Measurements from ENCODE around the gene OTOGL. TPM values are rescaled to one million over a fixed set of nuclear protein-coding genes. Genes with fewer than 3 reads are reported as not detected.
"Not testable (repeated sequence)": the region's sequence is repeated elsewhere in the genome, so short reads cannot be mapped to it uniquely, and the experiment has no call there.

OTOGL gene
- total RNA-seq, 4 donors from 2014 or later: 0.03 to 0.10 (median 0.04) TPM; not detected in 1

DNA sequence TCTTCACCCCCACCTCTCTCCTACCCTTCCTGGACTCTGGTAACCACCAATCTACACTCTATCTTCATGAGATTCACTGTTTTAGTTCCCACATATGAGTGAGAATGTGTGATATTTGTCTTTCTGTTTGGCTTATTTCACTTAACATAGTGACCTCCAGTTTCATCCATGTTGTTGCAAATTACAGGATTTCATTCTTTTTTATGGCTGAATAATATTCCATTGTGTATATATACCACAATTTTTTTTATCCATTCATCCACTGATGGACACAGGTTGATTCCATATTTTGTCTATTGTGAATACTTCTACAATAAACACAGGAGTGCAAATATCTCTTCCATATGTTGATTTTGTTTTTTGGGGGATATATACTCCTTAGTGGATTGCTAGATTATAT lies 140.5 kb downstream of the OTOGL start:
- DNase-seq (no peak), ATAC-seq (no peak)
- H3K36me3 ChIP-seq: no peaks in the 10 kb centered on the region
- no peak overlapping the region for H3K27ac ChIP-seq
- no peaks in the 10 kb centered on the region for H3K9me3 ChIP-seq
- no peaks in the 10 kb centered on the region for H3K27me3 ChIP-seq
- TF ChIP-seq, protein P1, sequence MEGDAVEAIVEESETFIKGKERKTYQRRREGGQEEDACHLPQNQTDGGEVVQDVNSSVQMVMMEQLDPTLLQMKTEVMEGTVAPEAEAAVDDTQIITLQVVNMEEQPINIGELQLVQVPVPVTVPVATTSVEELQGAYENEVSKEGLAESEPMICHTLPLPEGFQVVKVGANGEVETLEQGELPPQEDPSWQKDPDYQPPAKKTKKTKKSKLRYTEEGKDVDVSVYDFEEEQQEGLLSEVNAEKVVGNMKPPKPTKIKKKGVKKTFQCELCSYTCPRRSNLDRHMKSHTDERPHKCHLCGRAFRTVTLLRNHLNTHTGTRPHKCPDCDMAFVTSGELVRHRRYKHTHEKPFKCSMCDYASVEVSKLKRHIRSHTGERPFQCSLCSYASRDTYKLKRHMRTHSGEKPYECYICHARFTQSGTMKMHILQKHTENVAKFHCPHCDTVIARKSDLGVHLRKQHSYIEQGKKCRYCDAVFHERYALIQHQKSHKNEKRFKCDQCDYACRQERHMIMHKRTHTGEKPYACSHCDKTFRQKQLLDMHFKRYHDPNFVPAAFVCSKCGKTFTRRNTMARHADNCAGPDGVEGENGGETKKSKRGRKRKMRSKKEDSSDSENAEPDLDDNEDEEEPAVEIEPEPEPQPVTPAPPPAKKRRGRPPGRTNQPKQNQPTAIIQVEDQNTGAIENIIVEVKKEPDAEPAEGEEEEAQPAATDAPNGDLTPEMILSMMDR (IDR thresholded peaks at IDR 0.05 in 4 of 5, conservative IDR thresholded peaks at IDR 0.05 in 1 of 5): no peak
- TF ChIP-seq POLR2A (IDR thresholded peaks at IDR 0.05): no peak
- in situ Hi-C loops (cut with MboI; ENCODE audit: low sequenced_read_pairs in 4 of 4): no loop called here
- intact Hi-C loops (cut with DNase I; ENCODE audit: low total_unique reads): no loop called here
- no peak overlapping the region for H3K4me3 ChIP-seq
- no peaks in the 10 kb centered on the region for H3K4me1 ChIP-seq

DNA sequence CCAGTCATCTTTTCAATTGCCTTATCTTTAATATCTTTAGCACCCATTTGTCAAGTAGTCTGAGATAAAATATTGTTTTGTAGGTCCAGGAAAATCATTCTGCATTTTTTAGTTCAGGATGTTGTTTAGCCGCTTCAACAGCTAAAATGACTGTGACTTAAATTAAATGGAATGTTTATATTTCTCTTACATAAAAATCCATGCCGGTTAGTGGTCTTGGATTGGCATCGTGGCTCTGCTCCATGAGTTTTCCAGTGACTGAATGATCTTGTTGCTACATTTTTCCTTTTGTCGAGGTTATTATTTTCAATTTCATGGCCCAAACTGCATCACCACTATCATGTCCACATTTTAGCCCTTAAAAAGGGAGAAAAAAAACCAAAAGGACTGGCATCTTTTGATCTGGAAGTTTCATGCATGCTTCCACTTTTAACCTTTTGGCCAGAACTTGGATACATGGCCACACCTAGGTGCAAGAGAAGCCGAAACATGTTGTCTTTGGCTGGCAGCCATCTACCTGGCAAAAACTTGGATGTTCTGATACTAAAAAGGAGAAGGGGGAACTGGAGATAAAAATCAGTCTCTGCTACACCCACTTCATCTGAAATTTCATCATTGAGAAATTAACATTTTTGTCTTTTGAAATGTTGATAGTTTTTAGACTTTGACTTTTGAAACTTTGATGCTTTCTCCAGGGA lies 142.4 kb downstream of the OTOGL start:
- ATAC-seq (no peak), DNase-seq (no peak)
- H3K4me3 ChIP-seq: no peak overlapping the region
- in situ Hi-C loops (cut with MboI; ENCODE audit: low sequenced_read_pairs in 4 of 4) (no loop called here), intact Hi-C loops (cut with DNase I; ENCODE audit: low total_unique reads) (no loop called here)
- no peaks in the 10 kb centered on the region for H3K9me3 ChIP-seq
- H3K36me3 ChIP-seq: no peaks in the 10 kb centered on the region
- no peak overlapping the region for H3K27ac ChIP-seq
- TF ChIP-seq, protein P1 (IDR thresholded peaks at IDR 0.05 in 4 of 5, conservative IDR thresholded peaks at IDR 0.05 in 1 of 5): no peak
- TF ChIP-seq POLR2A (IDR thresholded peaks at IDR 0.05): no peak
- H3K27me3 ChIP-seq: no peaks in the 10 kb centered on the region
- no peaks in the 10 kb centered on the region for H3K4me1 ChIP-seq

DNA sequence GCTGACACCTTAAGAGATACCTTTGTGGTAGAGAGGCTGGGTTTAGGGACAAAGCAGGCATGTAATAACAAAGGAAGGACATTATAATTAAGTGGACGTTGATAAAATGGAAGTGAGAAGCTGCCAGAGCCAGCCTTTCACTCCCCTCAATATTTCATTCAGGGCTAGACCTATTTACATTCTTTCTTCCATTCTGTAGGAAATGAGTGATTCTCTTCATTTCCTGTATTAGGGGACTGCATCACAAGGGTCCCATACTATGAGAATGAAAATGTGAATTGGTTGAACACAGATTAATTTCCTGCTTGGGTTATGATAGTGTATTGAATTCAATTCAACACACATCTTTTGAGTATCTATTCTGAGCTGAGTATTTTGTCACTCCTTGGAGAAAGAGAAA lies 143.0 kb downstream of the OTOGL start:
- no peak for ATAC-seq
- Histone ChIP-seq H3K9me3 (no peaks in the 10 kb centered on the region), H3K4me1 (no peaks in the 10 kb centered on the region), H3K36me3 (no peaks in the 10 kb centered on the region), H3K4me3 (no peak overlapping the region), H3K27ac (no peak overlapping the region), H3K27me3 (no peaks in the 10 kb centered on the region)
- DNase-seq: no peak
- intact Hi-C loops (cut with DNase I; ENCODE audit: low total_unique reads): no loop called here
- TF ChIP-seq, protein P1 (IDR thresholded peaks at IDR 0.05 in 4 of 5, conservative IDR thresholded peaks at IDR 0.05 in 1 of 5): no peak
- no peak for TF ChIP-seq POLR2A (IDR thresholded peaks at IDR 0.05)
- in situ Hi-C loops (cut with MboI; ENCODE audit: low sequenced_read_pairs in 4 of 4): no loop called here

DNA sequence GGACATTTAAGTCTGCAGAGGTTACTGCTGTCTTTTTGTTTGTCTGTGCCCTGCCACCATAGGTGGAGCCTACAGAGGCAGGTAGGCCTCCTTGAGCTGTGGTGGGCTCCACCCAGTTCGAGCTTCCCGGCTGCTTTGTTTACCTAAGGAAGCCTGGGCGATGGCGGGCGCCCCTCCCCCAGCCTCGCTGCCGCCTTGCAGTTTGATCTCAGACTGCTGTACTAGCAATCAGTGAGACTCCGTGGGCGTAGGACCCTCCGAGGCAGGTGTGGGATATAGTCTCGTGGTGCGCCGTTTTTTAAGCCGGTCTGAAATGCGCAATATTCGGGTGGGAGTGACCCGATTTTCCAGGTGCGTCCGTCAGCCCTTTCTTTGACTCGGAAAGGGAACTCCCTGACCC lies 150.2 kb downstream of the OTOGL start:
- H3K27me3 ChIP-seq; H3K4me3 ChIP-seq; DNase-seq; H3K27ac ChIP-seq; H3K9me3 ChIP-seq; in situ Hi-C loops (cut with MboI; ENCODE audit: low sequenced_read_pairs in 4 of 4); H3K36me3 ChIP-seq; ATAC-seq; H3K4me1 ChIP-seq; intact Hi-C loops (cut with DNase I; ENCODE audit: low total_unique reads): not testable (repeated sequence)

DNA sequence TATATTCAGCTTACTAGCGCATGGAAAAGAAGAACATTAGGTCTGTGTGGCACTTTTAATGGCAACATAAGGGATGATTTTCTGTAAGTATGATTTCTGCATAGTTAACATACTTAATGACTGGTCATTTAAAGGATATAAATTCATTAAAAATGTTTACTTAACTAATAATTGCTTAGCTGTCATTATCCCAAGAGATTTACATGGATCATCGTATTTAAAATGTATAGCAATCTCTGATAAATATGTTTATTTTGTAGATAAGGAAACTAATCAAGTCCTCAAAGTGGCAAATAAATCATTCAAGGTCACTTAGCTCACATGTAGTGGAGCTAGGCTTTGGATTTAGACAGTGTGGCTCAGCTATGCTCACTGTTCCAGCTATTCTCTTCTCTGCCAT lies 158.6 kb downstream of the OTOGL start:
- no peak for ATAC-seq
- intact Hi-C loops (cut with DNase I; ENCODE audit: low total_unique reads): no loop called here
- Histone ChIP-seq H3K27ac (no peak overlapping the region), H3K9me3 (no peaks in the 10 kb centered on the region), H3K27me3 (no peaks in the 10 kb centered on the region), H3K4me3 (no peak overlapping the region), H3K4me1 (no peaks in the 10 kb centered on the region), H3K36me3 (no peaks in the 10 kb centered on the region)
- in situ Hi-C loops (cut with MboI; ENCODE audit: low sequenced_read_pairs in 4 of 4): loop anchor here in 3 of 4 donors (25.0 kb wide), 1 partner anchor 696 kb away; no protein-coding TSS in a partner anchor
- TF ChIP-seq, protein P1 (IDR thresholded peaks at IDR 0.05 in 4 of 5, conservative IDR thresholded peaks at IDR 0.05 in 1 of 5): no peak
- TF ChIP-seq POLR2A (IDR thresholded peaks at IDR 0.05): no peak
- no peak for DNase-seq
